Stimulated activated CD4-positive, alpha-beta T cell treated with anti-CD3 and anti-CD28 coated beads, Interleukin-1b, Interleukin-23, amount 100 ng/mL, for 48 hours (primary cell): ENCODE measurements around the gene ARMC2.
"Not testable (repeated sequence)": the region's sequence is repeated elsewhere in the genome, so short reads cannot be mapped to it uniquely, and the experiment has no call there.

ENCODE experiments used
- DNase-seq: peaks from one replicate; pipeline ENCODE4 v3.0.0-alpha.2; 2020

The ARMC2 gene

DNA sequence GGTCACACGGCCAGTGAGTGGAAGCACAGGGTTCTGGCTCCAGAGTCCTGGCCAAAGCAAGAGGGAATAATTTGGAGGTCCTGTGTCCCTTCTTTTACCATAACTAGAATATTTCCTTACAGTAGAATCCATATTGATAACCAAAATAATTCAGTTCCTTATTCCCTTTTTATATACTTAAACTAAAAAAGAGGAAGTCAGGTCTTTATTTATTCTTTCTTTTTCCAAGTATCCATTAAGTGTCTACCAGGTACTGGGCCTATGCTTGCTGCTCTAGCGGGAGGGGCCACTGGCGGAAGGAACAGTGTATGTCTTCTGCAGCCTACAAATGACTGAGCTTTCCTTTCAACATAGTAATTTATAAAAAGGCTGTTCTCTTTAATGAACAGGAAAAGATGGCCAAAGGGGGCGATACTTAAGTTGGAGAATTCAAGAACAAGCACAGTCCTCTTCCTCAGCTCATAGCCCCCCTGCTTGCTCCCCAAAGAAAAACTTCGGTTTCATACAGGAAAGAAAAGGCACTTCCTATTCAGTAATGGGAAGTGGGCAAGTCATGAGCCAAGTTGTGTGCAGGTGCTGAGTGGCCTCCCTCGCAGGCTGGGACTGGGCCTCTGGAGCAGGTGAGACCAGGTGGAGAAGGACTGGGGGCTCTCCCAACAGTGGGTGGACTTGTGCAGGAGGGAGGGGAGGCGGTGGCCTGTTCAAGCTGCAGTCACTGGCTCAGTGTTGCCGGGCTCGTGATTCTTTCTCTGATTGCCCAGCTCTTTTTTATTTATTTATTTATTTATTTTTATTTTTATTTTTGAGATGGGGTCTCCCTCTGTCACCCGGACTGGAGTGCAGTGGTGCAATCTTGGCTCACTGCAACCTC lies 110.9 kb downstream of the ARMC2 start:
- no peak for DNase-seq

DNA sequence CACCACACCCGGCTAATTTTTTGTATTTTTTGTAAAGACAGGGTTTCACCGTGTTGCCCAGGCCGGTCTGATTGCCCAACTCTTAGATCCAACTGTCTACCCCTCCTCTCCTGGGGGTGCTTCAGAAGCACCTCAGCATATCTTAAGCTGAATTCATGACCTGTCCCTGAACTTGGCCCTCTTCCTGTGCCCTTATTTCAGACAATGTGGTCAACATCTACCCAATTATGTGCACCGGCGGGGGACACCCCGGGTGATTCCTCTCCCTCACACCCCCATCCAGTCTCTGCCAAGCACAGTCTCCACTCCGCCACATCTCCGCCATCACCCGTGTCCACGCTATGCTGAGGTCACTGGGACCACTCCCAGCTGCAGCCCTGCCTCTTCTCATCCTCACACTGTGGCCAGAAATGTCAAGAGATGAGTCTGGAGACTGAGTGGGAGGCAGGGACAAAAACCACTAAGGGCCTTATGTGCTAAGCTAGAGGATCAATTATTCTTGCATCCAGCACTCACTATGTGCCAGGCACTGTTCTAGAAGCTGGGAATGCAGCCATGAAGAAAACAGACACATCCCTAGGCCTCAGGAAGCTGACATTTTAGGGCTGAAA lies 111.9 kb downstream of the ARMC2 start:
- DNase-seq, result no peak

DNA sequence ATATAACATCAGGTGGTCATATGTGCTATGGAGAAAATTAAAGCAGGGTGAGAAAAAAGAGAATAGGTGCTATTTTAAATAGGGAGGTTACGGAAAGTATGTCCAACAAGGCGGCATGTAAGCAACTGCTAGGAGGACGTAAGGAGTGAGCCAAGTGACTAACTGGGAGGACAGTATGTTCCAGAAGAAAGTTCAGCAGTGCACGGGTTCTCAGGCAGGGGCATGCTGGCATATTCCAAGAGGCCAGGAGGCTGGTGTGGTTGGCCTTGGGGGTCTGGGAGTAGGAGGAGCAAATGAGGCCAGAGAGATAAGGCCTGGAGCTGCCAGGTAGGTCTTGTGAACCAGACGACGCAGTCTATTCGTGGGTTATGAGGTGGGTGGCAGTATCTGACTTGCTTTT lies 112.4 kb downstream of the ARMC2 start:
- DNase-seq, result no peak

DNA sequence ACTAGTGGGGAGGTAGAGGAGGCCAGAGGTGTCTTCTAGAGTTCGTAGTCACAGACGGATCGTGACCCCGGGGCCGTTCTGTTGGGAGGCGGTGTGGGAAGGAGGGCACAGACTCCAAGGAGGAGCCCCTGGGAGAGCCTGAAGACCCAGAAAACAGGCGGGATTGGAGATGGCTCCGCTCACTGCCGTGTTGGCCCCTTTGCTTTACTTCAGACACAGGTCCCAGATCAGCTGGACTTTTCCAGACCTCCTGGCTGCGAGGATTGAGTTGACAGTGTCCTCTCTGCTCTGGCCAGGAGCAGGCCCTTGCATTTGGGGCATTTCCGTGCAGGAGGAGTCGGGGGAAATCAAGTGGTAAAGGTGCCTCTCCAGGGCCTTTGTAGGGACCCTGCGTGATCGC lies 112.9 kb downstream of the ARMC2 start:
- DNase-seq, result no peak

DNA sequence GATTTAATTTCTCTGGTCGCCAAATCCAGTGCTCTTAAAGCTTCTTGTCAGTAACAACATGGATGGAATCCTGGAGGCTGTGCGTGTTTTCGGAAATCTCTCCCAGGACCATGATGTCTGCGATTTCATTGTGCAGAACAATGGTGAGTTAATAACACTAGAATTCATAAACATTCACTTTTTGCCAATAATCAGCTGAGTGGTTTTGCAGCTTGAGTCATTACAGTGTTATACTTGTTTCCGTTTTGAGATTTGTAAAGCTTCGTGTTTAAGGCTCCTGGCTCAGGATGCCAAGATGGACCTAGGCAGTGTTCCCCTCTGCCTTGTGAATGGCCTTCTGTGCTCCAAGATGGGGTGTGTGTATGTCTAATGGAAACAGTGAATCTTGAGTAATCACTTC lies 113.8 kb downstream of the ARMC2 start:
- DNase-seq, result no peak

DNA sequence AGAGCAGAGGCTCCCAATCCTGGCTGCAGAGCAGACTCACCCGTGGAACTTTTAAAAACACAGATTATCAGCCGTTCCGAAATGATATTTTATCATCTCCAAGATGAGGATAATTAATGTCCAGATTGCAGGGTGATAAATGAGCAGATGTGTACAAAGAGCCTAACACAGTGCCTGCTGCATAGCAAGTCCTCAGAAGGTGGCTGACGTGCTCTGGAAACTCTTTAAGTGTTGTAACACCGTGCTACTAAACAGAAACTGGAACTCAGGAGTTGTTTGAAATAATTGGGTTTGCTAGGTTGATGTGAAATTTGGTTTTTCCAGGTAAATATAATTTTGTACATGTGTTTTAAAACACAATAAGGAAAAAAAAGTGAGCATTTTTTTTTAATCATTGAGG lies 118.0 kb downstream of the ARMC2 start:
- no peak for DNase-seq

DNA sequence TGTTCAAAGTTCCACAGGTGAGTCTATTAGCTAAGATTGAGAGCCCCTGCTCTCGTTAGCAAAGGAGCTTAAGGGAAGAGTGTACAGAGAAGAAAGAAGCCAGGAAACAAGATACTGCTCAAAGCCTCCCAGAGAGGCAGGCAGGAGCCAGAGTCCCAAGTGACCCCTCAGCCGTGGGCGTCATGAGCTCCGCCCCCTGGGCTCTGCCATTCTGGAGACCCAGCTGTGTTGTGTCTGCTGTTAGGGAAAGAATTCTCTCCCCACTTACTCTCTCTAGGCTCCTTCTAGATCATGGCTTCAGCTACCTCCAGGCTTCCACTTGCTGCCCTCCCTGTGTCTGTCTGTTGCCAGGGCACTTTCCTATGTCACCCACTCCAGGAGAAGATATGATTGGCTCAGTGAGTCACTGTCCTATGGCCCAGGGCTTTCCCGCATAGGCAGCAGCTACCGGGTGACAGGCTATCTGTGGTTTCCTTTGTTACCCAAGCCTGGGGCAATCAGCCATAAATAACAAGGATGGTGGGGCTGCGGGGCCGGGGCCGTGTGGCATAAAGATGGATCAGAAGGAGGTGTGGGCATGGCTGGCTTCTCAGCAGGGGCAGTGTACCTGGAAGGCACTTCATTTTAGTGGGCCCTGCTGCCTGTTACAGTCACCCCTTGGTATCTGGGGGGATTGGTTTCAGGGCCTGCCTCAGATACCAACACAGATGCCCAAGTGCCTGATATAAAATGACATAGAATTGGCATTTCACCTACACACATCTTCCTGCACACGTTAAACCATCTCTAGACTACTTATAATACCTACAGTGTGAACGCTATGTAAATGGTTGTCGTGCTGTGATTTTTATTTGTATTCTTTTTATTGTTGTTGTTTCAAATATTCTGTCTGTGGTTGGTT lies 118.9 kb downstream of the ARMC2 start:
- DNase-seq, result peak; percentile 27

DNA sequence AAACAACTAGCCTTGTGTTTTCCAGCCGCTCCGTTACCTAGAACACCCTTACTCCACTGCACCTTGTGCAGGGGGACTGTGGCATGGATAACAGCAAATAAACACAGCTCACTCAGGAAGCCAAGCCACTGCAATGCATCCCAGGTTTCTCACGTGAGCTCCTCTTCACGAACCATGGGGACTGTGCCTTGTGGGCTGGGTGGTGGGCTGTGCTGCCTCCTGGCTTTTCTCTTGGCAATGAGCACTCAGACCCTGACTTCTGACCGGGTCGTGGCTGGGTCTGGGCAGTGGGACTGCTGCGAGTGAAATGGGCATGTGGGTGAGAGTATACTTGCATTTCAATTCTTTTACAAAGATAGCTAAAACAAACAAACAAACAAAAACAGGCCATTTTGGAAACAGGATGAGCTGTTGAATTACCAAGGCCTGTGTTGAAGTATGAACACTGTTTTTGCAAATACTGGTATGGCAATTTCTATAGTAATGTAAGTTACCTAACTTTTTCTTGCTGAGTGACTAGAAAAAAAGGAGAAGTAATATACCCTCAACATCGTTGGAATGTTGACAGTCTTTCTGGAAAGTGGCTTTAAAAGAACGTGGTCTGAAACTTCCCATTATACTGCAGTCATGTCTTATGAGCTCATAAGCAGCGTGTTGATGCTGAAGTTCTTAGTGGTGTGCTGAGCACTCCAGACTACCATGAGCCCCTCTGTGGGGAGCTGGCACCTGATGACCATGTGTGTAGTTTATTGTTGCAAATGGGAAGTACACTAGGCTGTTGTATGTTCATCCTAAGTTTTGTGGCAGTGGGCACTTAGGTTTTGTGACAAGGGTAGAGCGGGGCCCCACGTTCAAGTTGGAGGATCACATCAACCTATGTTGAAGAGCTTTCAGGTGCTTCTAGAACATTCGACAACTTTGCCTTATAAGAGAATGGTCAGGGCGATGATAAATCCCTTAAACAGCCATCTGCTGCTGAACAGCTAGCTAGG lies 120.4 kb downstream of the ARMC2 start:
- DNase-seq, result no peak

DNA sequence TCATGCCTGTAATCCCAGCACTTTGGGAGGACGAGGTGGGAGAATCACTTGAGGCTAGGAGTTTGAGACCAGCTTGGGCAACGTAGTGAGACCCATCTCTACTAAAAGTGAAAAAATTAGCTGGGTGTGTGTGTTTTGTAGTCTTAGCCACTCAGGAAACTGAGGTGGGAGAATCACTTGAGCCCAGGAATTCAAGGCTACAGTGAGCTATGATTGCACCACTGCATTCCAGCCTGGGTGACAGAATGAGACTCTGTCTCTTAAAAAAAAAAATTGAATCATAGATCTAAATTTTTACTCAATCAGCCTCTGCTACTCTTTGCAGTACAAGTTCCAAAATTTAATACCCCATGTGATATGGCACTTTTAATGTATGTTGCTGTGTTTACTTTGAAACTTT lies 121.6 kb downstream of the ARMC2 start:
- DNase-seq, result no peak

DNA sequence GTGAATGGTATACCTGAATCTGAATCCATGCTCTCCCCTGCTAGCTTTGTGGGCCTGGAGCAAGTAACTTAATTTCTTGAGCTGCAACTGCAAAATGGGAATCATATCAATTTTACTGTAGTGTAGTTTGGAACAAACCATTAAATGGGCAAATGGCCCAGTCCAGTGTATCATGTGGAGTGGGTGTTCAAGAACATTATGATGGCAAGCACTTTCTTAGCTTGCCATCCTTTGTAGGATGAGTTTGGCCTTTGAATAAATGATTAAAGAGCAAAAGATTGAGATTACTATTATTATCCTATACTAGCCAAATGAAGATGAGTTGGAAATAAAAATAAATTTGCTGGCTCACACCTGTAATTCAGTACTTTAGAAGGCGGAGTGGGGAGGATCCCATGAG lies 126.0 kb downstream of the ARMC2 start:
- no peak for DNase-seq

DNA sequence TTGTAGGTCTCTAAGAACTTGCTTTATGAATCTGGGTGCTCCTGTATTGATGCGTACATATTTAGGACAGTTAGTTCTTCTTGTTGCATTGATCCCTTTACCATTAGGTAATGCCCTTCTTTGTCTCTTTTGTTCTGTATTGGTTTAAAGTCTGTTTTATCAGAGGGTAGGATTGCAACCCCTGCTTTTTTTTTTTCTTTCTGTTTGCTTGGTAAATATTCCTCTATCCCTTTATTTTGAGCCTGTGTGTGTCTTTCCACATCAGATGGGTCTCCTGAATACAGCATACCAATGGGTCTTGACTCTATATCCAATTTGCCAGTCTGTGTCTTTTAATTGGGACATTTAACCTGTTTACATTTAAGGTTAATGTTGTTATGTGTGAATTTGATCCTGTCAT lies 130.4 kb downstream of the ARMC2 start:
- not testable (repeated sequence) for DNase-seq

DNA sequence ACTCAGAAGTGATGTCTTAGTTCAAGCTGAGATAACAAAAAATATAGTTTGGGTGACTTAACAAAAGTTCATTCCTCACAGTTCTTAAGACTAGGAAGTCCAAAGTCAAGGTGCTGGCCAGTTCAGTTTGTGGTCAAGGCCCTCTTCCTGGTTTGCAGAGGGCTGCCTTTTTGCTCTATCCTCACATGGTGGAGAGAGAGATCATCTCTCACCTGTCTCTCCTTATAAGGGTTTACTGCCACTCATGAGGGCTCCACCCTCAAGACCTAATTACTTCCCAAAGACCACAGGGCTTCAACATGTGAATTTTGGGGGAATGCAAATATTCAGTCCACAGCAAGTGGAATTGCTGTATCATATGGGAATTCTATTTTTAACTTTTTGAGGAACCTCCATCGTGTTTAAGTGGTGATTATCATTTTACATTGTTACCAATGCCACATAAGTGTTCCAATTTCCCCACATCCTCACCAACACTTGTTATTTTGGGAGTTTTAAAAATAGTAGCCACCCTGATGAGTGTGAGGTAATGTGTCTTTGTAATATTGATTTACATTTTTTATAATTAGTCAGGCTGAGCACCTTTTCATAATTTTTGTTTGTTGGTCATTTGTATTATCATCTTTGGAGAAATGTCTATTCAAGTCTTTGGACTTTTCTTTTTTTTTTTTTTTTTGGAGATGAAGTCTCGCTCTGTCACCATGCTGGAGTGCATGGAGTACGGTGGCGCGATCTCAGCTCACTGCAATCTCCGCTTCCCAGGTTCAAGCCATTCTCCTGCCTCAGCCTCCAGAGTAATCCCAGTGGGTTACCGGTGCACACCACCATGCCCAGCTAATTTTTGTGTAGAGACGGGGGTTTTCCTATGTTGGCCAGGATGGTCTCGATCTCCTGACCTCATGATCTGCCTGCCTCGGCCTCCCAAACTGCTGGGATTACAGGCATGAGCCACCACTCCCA lies 134.2 kb downstream of the ARMC2 start:
- no peak for DNase-seq

DNA sequence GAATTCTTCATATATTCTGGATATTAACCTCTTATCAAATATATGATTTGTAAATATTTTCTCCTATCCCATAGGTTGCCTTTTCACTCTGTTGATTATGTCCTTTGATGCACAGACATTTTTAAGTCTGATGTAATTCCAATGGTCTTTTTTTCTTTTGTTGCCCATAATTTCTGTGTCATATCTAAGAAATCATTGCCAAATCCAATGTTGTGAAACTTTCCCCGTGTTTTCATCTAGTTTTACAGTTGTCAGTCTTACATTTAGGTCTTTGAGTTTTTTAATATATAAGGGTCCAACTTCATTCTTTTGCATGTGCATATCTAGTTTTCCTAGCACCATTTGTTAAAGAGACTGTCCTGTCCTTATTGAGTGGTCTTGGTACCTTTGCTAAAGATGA lies 134.9 kb downstream of the ARMC2 start:
- DNase-seq, result no peak

DNA sequence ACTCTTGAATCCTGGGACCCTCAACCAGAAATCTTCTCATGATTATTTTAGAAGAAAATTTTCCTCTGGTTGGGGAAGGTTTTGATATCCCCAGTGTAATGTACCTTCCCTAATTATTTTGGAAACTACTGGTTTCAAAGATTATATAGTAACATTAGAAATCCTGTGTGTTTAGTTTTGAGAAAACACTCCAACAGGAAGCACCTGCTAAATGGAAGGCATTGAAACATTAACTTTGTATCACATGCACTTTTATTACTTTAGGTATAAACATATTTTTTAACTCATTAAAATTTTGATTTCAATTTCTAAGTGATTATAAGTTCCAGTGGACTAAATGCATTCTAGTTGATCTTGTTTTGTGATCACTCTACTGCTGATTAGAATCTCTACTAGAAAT lies 137.1 kb downstream of the ARMC2 start:
- DNase-seq, result no peak

DNA sequence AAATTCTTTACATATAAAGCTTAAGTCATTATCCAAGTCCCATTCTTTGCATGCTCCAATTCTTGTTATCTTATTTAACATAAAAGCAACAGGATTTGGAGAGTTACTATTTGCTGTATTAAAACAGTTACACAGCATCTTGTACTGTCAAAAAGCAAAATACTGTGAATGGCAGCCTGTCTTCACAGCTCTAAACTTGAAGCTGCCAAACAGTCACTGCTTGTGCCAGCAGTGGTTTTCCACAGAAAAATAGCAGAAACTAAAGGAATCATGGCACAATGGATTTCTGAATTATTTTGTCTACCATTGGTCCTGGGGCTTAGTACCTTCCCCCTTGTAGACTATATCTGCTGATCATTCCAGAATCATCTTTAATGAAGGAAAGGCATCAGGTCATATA lies 138.9 kb downstream of the ARMC2 start:
- DNase-seq, result no peak

DNA sequence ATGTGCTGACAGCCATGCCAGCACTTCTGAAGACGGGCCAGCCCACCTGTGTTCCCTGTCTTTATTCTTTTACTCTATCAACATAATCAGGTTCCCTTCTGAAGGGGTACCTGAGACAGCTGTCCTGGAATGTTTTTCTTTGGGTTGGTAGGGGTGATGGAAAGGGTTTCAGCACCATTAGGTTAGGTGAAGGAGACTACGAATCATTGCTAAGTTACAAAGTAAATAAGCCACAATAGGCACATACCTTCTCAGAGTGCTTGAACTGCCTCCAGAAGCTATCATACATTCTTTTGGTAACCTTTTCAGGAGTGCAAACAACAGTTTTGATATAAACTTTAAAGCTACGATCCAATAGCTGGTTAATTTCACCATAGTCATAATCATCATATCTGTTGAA lies 140.1 kb downstream of the ARMC2 start:
- DNase-seq, result no peak

DNA sequence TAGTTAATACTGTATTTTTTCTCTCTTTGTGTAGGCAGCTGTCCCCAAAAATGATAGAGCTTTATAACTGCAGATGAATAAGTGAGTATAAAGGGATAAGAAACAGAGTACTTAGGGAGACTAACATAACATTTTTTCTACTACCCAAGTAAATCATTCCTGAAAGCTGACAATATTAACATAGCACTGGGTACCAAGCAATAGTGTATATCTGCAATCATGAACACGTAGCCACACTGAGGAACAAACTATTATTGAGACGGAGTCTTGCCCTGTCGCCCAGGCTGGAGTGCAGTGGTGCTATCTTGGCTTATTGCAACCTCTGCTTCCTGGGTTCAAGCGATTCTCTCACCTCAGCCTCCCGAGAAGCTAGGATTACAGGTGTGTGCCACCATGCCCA lies 140.5 kb downstream of the ARMC2 start:
- no peak for DNase-seq

DNA sequence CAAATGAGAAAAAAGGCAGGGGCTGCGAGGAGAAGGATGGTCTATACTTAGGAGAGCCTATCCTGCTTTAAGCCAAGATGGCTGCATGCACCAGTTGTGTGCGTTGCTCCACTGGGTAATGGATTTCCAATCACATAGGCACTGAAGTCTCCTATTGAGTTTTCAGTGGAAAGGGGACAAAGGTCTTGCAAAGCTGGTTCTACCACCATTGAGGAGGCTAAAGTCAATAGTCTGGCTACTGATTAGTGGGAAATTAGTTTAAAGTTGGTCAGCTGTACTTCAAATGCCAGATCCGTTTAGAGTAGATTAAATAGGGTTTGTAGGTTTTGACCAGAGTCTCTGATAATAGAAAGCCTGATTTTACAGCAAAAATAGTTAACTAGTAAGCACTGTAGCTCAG lies 141.5 kb downstream of the ARMC2 start:
- no peak for DNase-seq

DNA sequence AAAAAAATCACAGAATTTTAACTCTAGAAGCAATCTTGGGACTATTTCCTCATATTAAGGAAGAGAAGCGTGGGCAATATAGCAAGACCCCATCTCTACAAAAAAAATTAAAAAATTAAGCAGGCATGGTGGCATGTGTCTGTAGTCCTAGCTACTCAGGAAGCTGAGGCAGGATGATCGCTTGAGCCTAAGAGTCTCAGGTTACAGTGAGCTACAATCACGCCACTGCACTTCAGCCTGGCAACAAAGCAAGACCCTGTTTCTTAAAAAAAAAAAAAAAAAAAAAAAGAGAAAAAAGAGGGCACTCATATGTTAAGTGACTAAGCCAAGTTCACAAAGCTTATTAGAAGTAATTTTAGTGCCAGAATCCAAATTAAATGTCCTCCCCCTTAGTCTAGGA lies 145.7 kb downstream of the ARMC2 start:
- DNase-seq, result no peak

DNA sequence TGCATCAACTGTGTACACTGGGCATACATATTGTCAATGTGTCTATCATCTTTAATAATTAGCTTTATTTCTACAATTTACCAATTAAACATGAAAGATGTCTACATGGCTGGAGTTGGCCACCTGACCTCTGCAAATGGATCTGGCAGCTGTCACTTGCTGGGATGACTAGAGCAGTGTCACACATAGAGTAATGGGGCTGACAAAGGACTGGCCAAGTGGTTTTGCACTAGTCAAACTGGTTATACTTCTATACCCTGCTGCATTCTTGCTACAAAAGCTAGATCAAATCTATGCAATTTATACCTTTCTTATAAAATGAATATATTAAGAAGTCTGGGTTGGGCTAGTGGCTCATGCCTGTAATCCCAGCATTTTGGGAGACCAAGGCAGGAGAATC lies 147.1 kb downstream of the ARMC2 start:
- DNase-seq, result no peak

DNA sequence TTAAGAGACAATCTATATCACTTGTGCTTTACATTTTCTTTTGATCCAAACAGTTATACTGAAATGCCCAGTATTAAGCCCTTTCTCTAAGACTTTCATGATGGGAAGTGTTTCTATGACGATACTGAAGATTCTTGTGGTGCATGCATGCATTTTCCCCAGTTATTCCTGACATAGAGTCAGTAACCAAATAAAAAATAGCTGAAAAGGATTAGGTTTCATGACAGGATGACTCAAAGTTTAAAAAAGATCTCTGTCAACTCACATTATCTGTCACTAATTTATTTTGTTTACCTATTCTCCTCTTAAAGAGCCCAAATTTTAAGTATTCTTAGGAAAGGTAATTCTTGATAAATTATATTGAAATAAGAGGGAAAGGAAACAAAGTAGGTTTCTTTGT lies 148.0 kb downstream of the ARMC2 start:
- DNase-seq, result no peak
